HG02571 (cell line): ENCODE results near the gene VIPR2.
"Not testable (repeated sequence)": the region's sequence is repeated elsewhere in the genome, so short reads cannot be mapped to it uniquely, and the experiment has no call there.

Experiments used
- ATAC-seq: cut with Tn5 transposase; IDR thresholded peaks from one replicate; pipeline ENCODE4 v1.9.1; 2021; ENCODE audit warnings: mild to moderate bottlenecking, moderate library complexity; ENCODE audit not compliant: unreplicated experiment

VIPR2 gene

DNA sequence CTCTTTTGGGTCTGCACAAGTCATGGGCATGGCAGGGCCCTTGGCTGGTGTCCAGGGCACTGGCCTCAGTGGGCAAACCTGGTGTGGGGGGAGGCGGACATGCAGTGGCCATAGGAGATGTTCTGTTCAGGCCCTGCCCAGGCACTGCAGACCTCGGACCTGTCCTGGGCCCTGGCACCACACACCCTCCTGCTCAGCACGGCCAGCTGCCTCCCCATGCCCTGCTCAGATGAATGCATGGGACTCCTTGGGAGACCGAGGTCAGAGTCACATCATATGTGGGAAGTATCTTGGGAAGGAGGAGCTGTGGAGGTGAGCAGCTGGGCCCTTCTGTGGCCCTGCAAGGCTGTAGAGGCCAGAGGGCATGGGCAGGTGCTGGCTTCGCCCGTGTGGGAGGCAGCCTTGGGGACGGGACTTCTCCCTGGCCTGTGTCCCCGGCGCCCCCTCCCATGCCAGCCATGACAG lies 130.8 kb downstream of the VIPR2 start:
- no peak for ATAC-seq

DNA sequence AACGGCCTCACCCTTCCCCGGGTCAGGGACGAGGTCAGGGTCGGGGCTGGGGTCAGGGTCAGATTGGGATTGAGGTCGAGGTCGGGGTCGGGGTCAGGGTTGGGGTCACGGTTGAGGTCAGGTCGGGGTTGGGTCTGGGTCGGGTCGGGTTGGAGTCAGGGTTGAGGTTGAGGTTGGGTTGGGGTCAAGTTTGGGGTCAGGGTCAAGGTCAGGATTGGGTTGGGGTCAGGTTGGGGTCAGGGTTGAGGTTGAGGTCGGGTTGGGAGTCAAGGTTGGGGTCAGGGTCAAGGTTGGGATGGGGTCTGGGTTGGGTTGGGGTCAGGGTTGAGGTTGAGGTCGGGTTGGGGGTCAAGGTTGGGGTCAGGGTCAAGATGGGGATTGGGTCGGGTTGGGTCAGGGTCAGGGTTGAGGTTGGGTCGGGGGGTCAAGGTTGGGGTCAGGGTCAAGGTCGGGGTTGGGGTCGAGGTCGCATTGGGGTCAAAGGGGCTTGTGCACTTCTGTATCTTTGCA lies 131.4 kb downstream of the VIPR2 start:
- no peak for ATAC-seq

DNA sequence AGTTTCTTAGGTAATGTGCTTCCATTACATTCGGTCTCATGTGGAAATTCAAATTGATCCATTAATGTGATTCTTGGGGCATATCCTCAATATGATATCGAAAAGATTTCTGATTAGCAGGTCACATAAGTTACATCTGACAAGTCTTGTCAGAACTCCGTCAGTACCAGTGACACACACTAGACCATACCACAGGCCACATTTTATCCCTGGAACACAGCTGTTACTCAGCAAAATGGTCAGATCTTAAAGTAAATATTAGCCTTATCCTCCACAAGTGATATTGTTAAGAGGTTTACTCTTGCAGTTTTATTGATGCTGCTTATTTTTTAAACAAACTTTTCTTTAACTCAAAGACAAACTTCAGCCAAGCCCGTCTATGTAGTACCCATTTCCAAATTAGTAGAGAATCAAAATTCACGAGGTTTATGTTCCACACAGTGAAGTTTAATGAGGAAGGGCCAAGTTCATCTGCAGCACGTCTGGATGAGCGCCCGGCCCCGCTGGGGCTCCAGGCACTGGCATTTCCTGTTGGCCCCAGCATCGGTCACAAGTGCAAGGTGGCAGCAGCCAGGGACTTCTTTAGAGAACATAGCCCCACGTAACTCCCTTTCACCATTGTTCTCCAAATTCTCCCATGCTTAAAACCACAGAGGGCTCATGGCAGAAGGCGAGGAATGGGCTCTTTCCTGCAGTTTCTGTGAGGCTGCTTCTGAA lies 132.2 kb downstream of the VIPR2 start:
- no peak for ATAC-seq

DNA sequence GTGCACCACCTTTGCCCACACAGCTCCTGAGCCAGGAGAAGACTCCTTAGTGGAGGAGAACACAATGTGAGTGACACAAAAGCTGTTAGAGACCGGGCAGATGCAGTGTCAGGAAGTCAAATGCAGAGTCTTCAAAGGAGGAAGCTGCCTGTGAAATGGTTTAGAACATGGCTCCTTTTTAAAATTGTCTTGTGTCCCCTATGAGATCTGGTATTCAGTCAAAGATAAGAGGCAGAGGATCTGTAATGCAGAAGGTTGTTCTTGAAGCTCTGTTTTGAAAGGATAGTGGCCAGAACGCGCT lies 133.0 kb downstream of the VIPR2 start:
- ATAC-seq = no peak

- ATAC-seq = no peak
These were observed 133.5 kb downstream of the VIPR2 start for GRCh38 chr7:159010937-159011721.

DNA sequence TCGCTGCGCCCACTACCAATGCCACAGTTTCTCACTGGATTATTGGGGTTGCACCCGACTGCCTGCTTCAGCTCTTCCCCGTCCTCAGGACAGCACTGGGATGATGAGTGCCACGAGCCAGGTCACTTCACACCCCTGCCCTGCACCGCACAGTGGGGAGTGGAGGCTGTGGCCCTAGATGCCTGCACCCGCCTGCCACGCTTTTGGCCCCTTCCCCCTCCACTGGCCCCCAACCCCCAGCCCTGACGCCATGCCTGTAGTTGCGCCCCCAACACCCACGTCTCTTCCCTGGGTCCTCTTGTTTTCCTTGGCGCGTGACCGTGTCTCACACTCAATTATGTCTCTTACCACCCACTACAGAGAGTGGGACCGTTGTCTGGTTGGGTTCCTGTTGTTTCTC lies 134.3 kb downstream of the VIPR2 start:
- no peak for ATAC-seq

GRCh38 chr7:159009951-159010350 lies 134.7 kb downstream of the VIPR2 start:
- ATAC-seq = no peak

DNA sequence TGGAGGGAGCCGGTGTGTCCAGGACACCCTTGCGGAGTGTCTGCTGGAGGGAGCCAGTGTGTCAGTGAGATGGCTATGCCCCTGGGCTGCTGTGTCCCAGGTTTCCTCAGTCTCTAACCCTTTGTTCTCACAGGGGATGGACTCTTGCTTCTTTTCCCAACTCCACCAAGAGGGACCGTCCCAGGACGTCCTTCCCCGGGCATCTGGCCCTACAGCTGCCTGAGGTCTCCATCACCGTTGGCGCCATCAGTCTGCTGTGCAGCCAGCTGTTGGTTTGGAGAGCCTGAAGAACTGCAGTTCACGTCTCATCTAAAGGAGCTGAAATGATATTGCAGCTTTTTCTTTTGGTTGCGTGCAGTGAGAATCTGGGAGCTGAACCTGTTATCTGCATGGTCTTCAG lies 136.2 kb downstream of the VIPR2 start:
- no peak for ATAC-seq

DNA sequence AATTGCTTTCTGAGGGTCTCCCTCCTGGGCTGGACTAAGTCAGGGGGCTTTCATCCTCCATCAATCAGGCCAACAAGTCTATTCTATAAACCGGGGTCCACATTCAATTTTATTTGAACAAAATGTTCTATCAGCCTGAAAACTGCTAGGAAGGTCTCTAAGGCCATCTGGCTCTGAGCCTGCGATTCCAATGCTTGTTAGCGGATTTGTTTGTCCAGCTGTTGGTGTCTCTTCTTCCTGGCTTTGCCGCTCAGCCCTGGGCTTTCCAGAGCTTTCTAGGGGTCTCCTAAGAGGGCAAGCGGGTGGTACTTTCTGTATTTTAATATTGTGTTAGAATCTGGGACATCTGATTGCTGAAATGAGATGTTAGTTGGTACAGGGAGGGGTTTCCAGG lies 136.7 kb downstream of the VIPR2 start:
- ATAC-seq = no peak

DNA sequence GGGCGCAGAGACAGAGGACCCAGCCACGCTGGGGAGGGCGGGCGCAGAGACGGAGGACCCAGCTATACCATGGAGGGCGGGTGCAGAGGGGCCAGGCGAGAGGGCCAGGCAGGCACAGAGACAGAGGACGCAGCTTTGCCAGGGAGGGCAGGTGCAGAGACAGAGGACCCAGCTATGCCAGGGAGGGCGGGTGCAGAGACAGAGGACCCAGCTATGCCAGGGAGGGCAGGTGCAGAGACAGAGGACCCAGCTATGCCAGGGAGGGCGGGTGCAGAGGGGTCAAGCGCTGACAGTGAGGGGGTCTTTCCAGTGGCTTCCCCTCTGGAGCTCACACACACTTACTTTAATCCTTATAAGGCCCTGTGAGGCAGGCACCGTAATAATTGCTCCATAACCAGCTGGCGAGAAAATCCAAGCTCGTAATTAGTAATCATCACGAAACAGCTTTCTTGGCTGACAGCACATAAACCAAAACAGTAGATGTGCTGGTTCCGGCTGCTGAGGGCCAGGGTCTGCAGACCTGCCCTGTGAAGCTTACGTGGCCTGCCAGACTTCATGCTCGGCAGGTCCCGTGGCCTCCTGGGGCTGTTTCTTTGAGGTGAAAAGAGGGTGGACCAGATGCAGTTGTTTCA lies 137.2 kb downstream of the VIPR2 start:
- ATAC-seq = no peak

- no peak for ATAC-seq
These were observed 138.0 kb downstream of the VIPR2 start for GRCh38 chr7:159006610-159007130.

DNA sequence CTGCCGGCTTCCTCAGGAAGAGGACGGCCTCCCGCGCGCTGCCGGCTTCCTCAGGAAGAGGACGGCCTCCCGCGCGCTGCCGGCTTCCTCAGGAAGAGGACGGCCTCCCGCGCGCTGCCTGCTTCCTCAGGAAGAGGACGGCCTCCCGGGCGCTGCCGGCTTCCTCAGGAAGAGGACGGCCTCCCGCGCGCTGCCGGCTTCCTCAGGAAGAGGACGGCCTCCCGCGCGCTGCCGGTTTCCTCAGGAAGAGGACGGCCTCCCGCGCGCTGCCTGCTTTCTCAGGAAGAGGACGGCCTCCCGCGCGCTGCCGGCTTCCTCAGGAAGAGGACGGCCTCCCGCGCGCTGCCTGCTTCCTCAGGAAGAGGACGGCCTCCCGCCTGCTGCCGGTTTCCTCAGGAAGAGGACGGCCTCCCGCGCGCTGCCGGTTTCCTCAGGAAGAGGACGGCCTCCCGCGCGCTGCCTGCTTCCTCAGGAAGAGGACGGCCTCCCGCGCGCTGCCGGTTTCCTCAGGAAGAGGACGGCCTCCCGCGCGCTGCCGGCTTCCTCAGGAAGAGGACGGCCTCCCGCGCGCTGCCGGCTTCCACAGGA lies 138.6 kb downstream of the VIPR2 start:
- not testable (repeated sequence) for ATAC-seq

DNA sequence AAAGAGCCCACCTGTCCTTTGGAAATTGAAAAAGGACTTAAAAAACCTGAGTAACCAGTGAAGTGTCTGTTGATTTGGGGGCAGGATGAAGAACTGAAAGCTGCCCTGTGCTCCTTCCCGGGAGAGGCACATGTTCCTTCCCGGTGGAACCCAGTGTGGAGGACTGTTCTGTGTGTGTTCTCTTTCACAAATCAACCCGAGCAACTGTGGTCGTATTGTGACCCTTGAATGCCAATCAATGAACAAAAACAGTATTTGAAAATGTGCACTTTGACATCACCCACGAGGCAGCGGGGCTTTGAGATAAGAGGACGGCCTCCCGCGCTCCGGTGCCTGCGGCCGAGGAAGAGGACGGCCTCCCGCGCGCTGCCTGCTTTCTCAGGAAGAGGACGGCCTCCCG lies 139.0 kb downstream of the VIPR2 start:
- ATAC-seq = no peak

- no peak for ATAC-seq
These were observed 140.3 kb downstream of the VIPR2 start for GRCh38 chr7:159004411-159004810.

DNA sequence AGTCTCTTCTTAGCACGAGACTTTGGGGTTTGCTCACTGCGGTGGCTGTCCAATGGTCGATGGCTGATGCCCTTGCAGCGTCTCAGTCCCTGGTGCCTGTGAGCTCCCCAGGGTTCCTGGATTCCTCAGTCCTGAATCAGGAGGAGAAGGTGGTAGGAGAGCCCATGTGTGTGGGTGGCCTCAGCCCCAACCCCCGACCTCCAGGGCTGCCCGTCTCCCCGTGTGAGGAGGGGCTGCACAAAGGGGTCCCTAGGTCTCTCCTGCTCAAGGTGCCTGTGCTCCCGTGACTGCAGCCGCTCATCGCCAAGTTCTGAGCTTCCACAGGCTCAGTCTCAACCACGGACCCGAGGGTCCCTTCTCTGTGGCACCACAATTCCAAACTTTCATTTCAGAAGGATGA lies 142.9 kb downstream of the VIPR2 start:
- ATAC-seq = no peak

DNA sequence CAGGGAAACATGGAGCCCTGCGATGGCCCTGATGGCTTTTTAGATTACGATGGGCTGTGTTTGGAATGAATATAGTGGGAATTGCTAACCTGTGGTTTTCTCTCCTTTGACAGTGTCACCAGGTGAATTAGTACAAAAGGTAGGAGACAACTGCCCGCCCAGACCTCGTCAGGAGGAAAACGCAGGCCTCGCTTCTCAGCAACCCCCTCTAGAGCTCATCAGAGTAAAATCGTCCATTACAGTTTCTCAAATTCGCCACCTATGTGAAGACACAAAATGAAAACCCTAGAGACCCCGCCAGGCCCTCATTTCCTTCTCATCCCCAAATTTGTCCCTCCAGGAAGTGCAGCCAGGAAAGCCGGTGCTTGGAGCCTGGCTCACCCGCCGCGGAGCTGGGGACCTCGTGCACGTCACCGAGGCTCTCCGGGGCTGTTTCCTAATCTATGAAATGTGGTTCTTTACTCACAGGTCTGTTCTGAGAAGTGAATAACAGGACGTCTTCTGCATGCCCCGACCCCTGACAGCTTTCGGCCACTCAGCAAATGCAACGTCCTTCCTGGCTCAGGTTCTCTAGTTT lies 143.7 kb downstream of the VIPR2 start:
- no peak for ATAC-seq

DNA sequence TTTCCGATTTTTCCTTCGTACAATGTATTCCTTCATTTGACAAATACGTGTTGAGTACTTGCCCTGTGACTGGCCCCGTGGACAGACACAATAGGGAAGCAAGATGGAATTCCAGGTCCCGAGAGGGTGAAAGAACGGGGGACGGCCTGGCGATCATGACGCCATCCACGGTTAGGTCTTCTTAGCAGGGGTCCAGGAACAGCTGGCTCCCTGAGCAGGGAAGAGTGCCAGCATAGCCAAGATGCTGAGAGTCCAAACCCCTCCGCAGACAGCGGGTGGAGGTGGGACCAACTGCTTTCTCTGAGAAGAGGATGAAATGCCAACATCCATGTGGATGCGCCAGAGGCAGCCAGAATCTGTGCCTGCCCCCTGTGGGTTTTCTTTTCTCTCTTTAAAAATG lies 144.6 kb downstream of the VIPR2 start:
- ATAC-seq = no peak

DNA sequence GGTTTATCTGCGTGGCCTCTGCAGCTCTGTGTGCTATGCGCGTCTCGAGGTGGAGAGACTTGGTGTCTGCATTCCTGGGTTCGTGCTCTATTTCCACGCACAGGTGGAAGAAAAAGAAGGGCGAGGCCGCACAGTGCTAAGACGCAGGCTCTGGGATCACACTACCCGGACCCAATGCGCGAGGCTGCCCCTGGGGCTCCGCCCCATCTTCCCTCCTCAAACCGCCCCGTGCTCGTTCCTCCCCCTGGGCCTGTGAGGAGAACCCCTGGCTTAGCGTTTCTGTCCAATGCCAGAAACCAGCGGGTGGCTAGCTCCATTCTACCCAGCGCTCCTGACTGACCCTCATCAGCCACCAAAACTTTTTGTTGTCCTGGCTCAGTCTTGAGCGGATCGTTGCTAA lies 145.2 kb downstream of the VIPR2 start:
- ATAC-seq = no peak

GRCh38 chr7:158998261-158998660 lies 146.4 kb downstream of the VIPR2 start:
- not testable (repeated sequence) for ATAC-seq

DNA sequence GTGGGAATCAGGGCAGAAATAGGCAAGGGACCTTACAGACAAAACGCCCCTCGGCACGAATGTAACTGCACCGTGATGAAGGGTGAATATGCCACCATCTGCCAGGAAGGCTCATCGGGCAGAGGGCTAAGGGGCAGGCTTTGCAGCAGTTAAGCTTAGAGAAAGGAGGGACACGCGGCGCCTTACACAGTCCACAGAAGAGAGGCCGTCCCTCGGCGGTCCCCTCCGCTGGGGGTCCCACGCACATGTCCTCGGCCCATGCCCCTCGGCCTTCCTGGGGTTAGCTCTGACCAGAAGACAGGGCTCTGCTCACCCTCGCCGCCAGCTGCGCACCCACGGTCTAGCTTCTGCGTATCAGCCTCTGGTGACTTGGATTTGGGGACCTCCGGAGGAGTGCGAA lies 147.2 kb downstream of the VIPR2 start:
- ATAC-seq = no peak

- no peak for ATAC-seq
These were observed 147.6 kb downstream of the VIPR2 start for GRCh38 chr7:158997110-158997453.
